DOHH2 (cell line): ENCODE data around the gene PHLDB2.

Experiments
- EZH2phosphoT487 ChIP-seq: fragments of 200-600 bp; sonication (generic); IDR thresholded peaks from 2 replicates; pipeline ENCODE4 v1.6.1; 2017; ENCODE audit warnings: borderline replicate concordance, mild to moderate bottlenecking, antibody characterized with exemption, low read length, moderate library complexity, mixed read lengths
- TF ChIP-seq, protein P1 (sequence below): fragments of 200-600 bp; sonication (generic); IDR thresholded peaks from one replicate; pipeline ENCODE4 v1.5.1; 2014; ENCODE audit warnings: antibody characterized with exemption, mild to moderate bottlenecking, low read depth, low read length; ENCODE audit not compliant: poor library complexity, severe bottlenecking

DNA sequence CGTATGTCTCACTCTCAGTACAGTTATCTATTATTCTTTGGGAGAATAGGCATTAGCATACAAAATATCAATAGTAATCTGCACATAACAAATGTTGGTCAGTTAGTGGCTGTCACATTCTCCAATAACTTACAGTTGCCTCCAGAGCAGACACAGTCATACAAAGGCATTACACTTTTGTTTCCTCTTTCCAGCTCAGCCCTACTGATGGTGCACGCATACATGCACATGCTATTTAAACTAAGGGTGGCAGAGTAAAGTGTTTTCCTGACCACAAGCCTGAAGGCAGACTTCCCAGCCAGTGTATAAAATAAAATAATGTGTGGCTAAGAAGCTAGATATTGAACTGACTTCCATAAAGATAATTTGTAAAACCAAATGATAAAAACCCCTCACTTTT, 47.6 kb downstream of the PHLDB2 start:
- TF ChIP-seq, protein P1, sequence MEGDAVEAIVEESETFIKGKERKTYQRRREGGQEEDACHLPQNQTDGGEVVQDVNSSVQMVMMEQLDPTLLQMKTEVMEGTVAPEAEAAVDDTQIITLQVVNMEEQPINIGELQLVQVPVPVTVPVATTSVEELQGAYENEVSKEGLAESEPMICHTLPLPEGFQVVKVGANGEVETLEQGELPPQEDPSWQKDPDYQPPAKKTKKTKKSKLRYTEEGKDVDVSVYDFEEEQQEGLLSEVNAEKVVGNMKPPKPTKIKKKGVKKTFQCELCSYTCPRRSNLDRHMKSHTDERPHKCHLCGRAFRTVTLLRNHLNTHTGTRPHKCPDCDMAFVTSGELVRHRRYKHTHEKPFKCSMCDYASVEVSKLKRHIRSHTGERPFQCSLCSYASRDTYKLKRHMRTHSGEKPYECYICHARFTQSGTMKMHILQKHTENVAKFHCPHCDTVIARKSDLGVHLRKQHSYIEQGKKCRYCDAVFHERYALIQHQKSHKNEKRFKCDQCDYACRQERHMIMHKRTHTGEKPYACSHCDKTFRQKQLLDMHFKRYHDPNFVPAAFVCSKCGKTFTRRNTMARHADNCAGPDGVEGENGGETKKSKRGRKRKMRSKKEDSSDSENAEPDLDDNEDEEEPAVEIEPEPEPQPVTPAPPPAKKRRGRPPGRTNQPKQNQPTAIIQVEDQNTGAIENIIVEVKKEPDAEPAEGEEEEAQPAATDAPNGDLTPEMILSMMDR: no peak
- TF ChIP-seq EZH2phosphoT487: no peak
